DOHH2 (cell line): ENCODE results near the gene GMEB1.

Experiments
- H3F3A ChIP-seq: fragments of 200-600 bp; sonication (generic), shearing (Covaris generic); 2 replicates; pipeline ENCODE4 v1.6.0; 2016; ENCODE audit warnings: antibody characterized with exemption, mild to moderate bottlenecking; ENCODE audit not compliant: control insufficient read depth, insufficient read depth
- H3K27ac ChIP-seq: fragments of 200-600 bp; sonication (generic); 2 replicates; pipeline ENCODE4 v1.5.1; 2014; ENCODE audit warnings: low read depth, mild to moderate bottlenecking, low read length, moderate library complexity
- H3K27me3 ChIP-seq: fragments of 200-600 bp; sonication (generic); 2 replicates; pipeline ENCODE4 v1.6.1; 2014; ENCODE audit warnings: mild to moderate bottlenecking, low read length, mixed read lengths; ENCODE audit not compliant: control insufficient read depth
- H3K36me3 ChIP-seq: fragments of 200-600 bp; sonication (generic); 2 replicates; pipeline ENCODE4 v1.6.1; 2014; ENCODE audit warnings: mild to moderate bottlenecking, low read length, moderate library complexity, mixed read lengths; ENCODE audit not compliant: control insufficient read depth
- H3K4me1 ChIP-seq: fragments of 200-600 bp; sonication (generic); 2 replicates; pipeline ENCODE4 v1.6.1; 2014; ENCODE audit warnings: mild to moderate bottlenecking, low read length, mixed read lengths; ENCODE audit not compliant: control insufficient read depth
- H3K4me2 ChIP-seq: fragments of 200-600 bp; sonication (generic); 2 replicates; pipeline ENCODE4 v1.6.0; 2014; ENCODE audit warnings: mild to moderate bottlenecking, low read length, moderate library complexity
- H3K4me3 ChIP-seq: fragments of 200-600 bp; sonication (generic); 2 replicates; pipeline ENCODE4 v1.5.1; 2014; ENCODE audit warnings: mild to moderate bottlenecking, low read length, mixed read lengths
- H3K79me2 ChIP-seq: fragments of 200-600 bp; sonication (generic); 2 replicates; pipeline ENCODE4 v1.6.1; 2014; ENCODE audit warnings: mild to moderate bottlenecking, low read length, mixed read lengths; ENCODE audit not compliant: control insufficient read depth
- H3K9me2 ChIP-seq: fragments of 200-600 bp; sonication (generic); replicated peaks from 2 replicates; pipeline ENCODE4 v1.6.1; 2014; ENCODE audit warnings: mild to moderate bottlenecking, low read length, mixed read lengths; ENCODE audit not compliant: control insufficient read depth
- H3K9me3 ChIP-seq: fragments of 200-600 bp; sonication (generic); 2 replicates; pipeline ENCODE4 v1.6.1; 2014; ENCODE audit warnings: antibody characterized with exemption, low read length, mixed read lengths; ENCODE audit not compliant: control insufficient read depth, insufficient read depth
- H4K20me1 ChIP-seq: fragments of 200-600 bp; sonication (generic); 2 replicates; pipeline ENCODE4 v1.6.0; 2014; ENCODE audit warnings: low read depth, mild to moderate bottlenecking, antibody characterized with exemption, low read length, moderate library complexity; ENCODE audit not compliant: control insufficient read depth, insufficient read depth
- EZH2phosphoT487 ChIP-seq: fragments of 200-600 bp; sonication (generic); IDR thresholded peaks from 2 replicates; pipeline ENCODE4 v1.6.1; 2017; ENCODE audit warnings: borderline replicate concordance, mild to moderate bottlenecking, antibody characterized with exemption, low read length, moderate library complexity, mixed read lengths
- TF ChIP-seq, protein P1 (sequence below): fragments of 200-600 bp; sonication (generic); IDR thresholded peaks from one replicate; pipeline ENCODE4 v1.5.1; 2014; ENCODE audit warnings: antibody characterized with exemption, mild to moderate bottlenecking, low read depth, low read length; ENCODE audit not compliant: poor library complexity, severe bottlenecking

Gene GMEB1

DNA sequence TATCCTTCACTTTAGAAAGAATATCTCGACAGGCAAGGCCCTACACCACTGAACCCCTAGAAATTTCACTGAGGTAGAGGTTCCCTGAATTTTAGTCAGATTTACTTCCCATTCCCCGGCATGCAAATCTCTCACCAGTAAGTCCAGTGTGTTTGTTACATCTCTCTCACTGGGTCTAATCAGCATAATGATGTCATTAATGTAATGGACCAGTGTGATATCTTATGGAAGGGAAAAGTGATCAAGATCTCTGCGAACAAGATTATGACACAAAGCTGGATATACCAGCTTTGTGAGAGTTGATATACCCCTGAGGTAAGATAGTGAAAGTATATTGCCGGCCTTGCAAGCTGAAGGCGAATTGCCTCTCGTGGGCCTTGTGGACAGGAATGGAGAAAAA is 12.2 kb upstream of the GMEB1 start:
- Histone ChIP-seq H3F3A (no peaks in the 10 kb centered on the region), H4K20me1 (no peaks in the 10 kb centered on the region), H3K36me3 (no peaks in the 10 kb centered on the region), H3K79me2 (no peaks in the 10 kb centered on the region), H3K4me2 (no peak overlapping the region), H3K27ac (no peak overlapping the region), H3K27me3 (no peaks in the 10 kb centered on the region), H3K9me2 (no peaks in the 10 kb centered on the region), H3K4me3 (no peak overlapping the region), H3K9me3 (no peaks in the 10 kb centered on the region), H3K4me1 (no peaks in the 10 kb centered on the region)
- TF ChIP-seq, protein P1, sequence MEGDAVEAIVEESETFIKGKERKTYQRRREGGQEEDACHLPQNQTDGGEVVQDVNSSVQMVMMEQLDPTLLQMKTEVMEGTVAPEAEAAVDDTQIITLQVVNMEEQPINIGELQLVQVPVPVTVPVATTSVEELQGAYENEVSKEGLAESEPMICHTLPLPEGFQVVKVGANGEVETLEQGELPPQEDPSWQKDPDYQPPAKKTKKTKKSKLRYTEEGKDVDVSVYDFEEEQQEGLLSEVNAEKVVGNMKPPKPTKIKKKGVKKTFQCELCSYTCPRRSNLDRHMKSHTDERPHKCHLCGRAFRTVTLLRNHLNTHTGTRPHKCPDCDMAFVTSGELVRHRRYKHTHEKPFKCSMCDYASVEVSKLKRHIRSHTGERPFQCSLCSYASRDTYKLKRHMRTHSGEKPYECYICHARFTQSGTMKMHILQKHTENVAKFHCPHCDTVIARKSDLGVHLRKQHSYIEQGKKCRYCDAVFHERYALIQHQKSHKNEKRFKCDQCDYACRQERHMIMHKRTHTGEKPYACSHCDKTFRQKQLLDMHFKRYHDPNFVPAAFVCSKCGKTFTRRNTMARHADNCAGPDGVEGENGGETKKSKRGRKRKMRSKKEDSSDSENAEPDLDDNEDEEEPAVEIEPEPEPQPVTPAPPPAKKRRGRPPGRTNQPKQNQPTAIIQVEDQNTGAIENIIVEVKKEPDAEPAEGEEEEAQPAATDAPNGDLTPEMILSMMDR = no peak
- TF ChIP-seq EZH2phosphoT487 = no peak

DNA sequence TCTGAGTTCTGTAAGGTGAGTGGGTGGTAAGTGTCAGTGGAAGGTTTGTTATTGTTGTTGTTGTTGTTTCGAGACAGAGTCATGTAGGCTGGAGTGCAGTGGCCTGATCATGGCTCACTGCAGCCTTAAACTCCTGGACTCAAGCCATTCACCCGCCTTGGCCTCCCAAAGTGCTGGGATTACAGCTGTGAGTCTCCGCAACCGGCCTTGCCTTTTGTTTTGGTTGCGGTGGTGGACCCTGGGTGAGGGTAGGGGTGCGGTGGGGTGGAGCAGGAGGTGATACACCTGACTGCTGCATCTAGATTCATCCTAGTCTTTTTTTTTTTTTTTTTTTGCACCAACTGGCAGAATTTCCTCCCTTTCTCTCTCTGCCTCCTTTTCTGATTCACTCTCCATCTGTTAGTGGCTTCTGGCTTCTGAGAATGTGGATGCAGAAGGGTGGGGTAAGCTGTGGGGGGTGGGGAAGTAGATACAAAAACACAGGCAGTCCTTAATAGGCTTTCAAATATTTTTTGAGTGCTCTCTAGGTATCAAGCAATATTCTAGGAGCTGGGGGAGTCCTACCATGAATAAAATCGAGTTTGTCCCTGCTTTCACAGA is 4.6 kb upstream of the GMEB1 start:
- no peaks in the 10 kb centered on the region for H3K9me3 ChIP-seq
- TF ChIP-seq, protein P1 = no peak
- H3F3A ChIP-seq = peaks cover 3% of the 10 kb centered on the region; the same call in 1 of the 2 replicates
- H4K20me1 ChIP-seq = no peaks in the 10 kb centered on the region
- no peak overlapping the region for H3K27ac ChIP-seq
- no peaks in the 10 kb centered on the region for H3K27me3 ChIP-seq
- no peaks in the 10 kb centered on the region; the same call in 1 of the 2 replicates for H3K36me3 ChIP-seq
- peaks cover 10% of the 10 kb centered on the region for H3K79me2 ChIP-seq
- H3K4me1 ChIP-seq = peaks cover 13% of the 10 kb centered on the region
- H3K4me3 ChIP-seq = no peak overlapping the region
- H3K4me2 ChIP-seq = no peak overlapping the region
- no peaks in the 10 kb centered on the region for H3K9me2 ChIP-seq

DNA sequence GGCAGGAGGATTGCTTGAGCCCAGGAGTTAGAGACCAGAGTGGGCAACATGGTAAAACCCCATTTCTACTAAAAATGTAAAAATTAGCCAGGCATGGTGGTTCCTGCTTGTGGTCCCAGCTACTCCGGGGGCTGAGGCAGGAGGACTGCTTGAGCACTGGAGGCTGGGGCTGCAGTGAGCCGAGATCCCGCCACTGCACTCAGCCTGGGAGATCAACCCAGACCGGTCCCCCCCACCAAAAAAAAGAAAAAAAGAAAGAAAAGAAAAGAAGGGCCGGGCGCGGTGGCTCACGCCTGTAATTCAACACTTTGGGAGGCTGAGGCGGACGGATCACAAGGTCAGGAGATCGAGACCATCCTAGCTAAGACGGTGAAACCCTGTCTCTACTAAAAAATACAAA is 1.8 kb upstream of the GMEB1 start:
- Histone ChIP-seq H3K9me2 (no peaks in the 10 kb centered on the region), H3K27me3 (no peaks in the 10 kb centered on the region), H3F3A (peaks cover 14% of the 10 kb centered on the region), H3K4me2 (no peak overlapping the region), H4K20me1 (no peaks in the 10 kb centered on the region), H3K9me3 (no peaks in the 10 kb centered on the region), H3K36me3 (peaks cover 7% of the 10 kb centered on the region), H3K79me2 (peaks cover 36% of the 10 kb centered on the region), H3K27ac (no peak overlapping the region), H3K4me1 (peaks cover 18% of the 10 kb centered on the region), H3K4me3 (no peak overlapping the region)
- no peak for TF ChIP-seq EZH2phosphoT487
- TF ChIP-seq, protein P1 = no peak
